Endodermal cell (in vitro differentiated cells): ENCODE measurements around the gene DHX16. TPM values are rescaled to one million over a fixed set of nuclear protein-coding genes. Genes with fewer than 3 reads are reported as not detected.
A peak's percentile ranks its signal among the peaks of the same experiment; 100 is the strongest.
"Not testable (repeated sequence)": the region's sequence is repeated elsewhere in the genome, so short reads cannot be mapped to it uniquely, and the experiment has no call there.

Source experiments
- DNase-seq: peaks from one replicate; pipeline ENCODE4 v3.0.0-alpha.2; 2017
- H3K27ac ChIP-seq: 2 replicates; pipeline ENCODE4 v1.5.1; 2013; ENCODE audit warnings: mild to moderate bottlenecking, low read depth, low read length, moderate library complexity
- H3K27me3 ChIP-seq: 2 replicates; pipeline ENCODE4 v1.6.1; 2013; ENCODE audit warnings: mild to moderate bottlenecking, low read length, moderate library complexity; ENCODE audit not compliant: insufficient read depth, control insufficient read depth, poor library complexity, severe bottlenecking
- H3K36me3 ChIP-seq: 2 replicates; pipeline ENCODE4 v1.7.0; 2013; ENCODE audit warnings: mild to moderate bottlenecking, low read length, moderate library complexity; ENCODE audit not compliant: control insufficient read depth, insufficient read depth
- H3K4me1 ChIP-seq: one replicate; pipeline ENCODE4 v1.7.0; 2013; ENCODE audit warnings: low read length; ENCODE audit not compliant: control insufficient read depth, insufficient read depth
- H3K4me3 ChIP-seq: 2 replicates; pipeline ENCODE4 v1.5.1; 2013; ENCODE audit warnings: mild to moderate bottlenecking, low read length, moderate library complexity
- H3K9ac ChIP-seq: 2 replicates; pipeline ENCODE4 v1.6.1; 2013; ENCODE audit warnings: mild to moderate bottlenecking, low read length, moderate library complexity; ENCODE audit not compliant: poor library complexity, severe bottlenecking; ENCODE audit errors: extremely low read depth
- H3K9me3 ChIP-seq: 2 replicates; pipeline ENCODE4 v1.6.1; 2013; ENCODE audit warnings: mild to moderate bottlenecking, low read length, moderate library complexity; ENCODE audit not compliant: control insufficient read depth
- H3K27ac Mint-ChIP-seq: 2 replicates; pipeline ENCODE4 v1.8.0; 2020; ENCODE audit warnings: mixed read lengths
- H3K27me3 Mint-ChIP-seq: 2 replicates; pipeline ENCODE4 v1.8.0; 2021; ENCODE audit warnings: mild to moderate bottlenecking, mixed read lengths; ENCODE audit not compliant: insufficient read depth
- H3K36me3 Mint-ChIP-seq: 2 replicates; pipeline ENCODE4 v1.8.0; 2020; ENCODE audit warnings: low read depth, mixed read lengths
- H3K4me1 Mint-ChIP-seq: 2 replicates; pipeline ENCODE4 v1.8.0; 2020; ENCODE audit warnings: mixed read lengths
- H3K4me3 Mint-ChIP-seq: 2 replicates; pipeline ENCODE4 v1.8.0; 2020; ENCODE audit warnings: mild to moderate bottlenecking, moderate library complexity, mixed read lengths
- H3K9me3 Mint-ChIP-seq: 2 replicates; pipeline ENCODE4 v1.8.0; 2020; ENCODE audit warnings: mild to moderate bottlenecking, mixed read lengths
- WGBS, 2 experiments: methylation state at CpG; one replicate each; pipeline versions ENCODE4 v1.1.5 to v1.1.7; 2013; ENCODE audit warnings: missing lambda C conversion rate in 2 of 2, mixed read lengths in 1 of 2; ENCODE audit not compliant: insufficient coverage in 1 of 2, insufficient read length in 1 of 2; 5-methylcytosine and 5-hydroxymethylcytosine counted together
- long read RNA-seq, 4 experiments: library from polyadenylated mRNA in 2 of 4; library from RNA in 1 of 4; library from capped mRNA in 1 of 4; stranded (forward) in 3 of 4; unstranded in 1 of 4; transcript quantifications; one replicate each; pipeline ENCODE4 v2.0.0, GENCODE V29; 2020 to 2021; ENCODE audit warnings: inconsistent platforms in 1 of 4
- polyA plus RNA-seq, 2 experiments: library from polyadenylated mRNA; stranded (reverse); fragments of 50-300 nt; gene quantifications; one replicate each; pipeline ENCODE4 v1.2.3, GENCODE V29; 2013
- total RNA-seq, 2 donors: library from RNA; stranded (reverse); fragmentation: NEBNext Ultra II Directional in 1 of 2; extraction: Animal tissue kit (Norgen Biotek cat#: 25700) in 1 of 2; gene quantifications; 2 replicates in 1 of 2; 3 replicates in 1 of 2; pipeline ENCODE4 v1.2.1, GENCODE V29; 2021
- TF ChIP-seq, protein P1 (sequence below): fragments of 200-600 bp; sonication (generic); conservative IDR thresholded peaks from 2 replicates; pipeline ENCODE4 v1.5.0; 2021; ENCODE audit warnings: antibody characterized with exemption, mild to moderate bottlenecking

Gene DHX16
- 10 to 100 TPM; 33.5 to 33.9 TPM for total RNA-seq
- polyA plus RNA-seq (2013, experiment 1 of 2): 31.1 TPM
- 33.3 TPM for polyA plus RNA-seq (2013, experiment 2 of 2)
- long read RNA-seq, experiment 1, partial matches to known transcripts: 12 of 18 reads
- long read RNA-seq, experiment 1, other reads (novel, unspliced or antisense): 4 of 18 reads
- long read RNA-seq, experiment 2, transcript DHX16-202 (20 exons, 3,445 nt): major isoform, 82 of 113 reads
- long read RNA-seq, experiment 2, partial matches to known transcripts: 14 of 113 reads
- long read RNA-seq, experiment 2, other reads (novel, unspliced or antisense): 17 of 113 reads
- long read RNA-seq, experiment 3, transcript DHX16-202 (20 exons, 3,445 nt): major isoform, 220 of 261 reads
- long read RNA-seq, experiment 3, partial matches to known transcripts: 9 of 261 reads
- long read RNA-seq, experiment 3, other reads (novel, unspliced or antisense): 32 of 261 reads
- long read RNA-seq, experiment 4, partial matches to known transcripts: 2 of 4 reads
- long read RNA-seq, experiment 4, other reads (novel, unspliced or antisense): 0 of 4 reads

DNA sequence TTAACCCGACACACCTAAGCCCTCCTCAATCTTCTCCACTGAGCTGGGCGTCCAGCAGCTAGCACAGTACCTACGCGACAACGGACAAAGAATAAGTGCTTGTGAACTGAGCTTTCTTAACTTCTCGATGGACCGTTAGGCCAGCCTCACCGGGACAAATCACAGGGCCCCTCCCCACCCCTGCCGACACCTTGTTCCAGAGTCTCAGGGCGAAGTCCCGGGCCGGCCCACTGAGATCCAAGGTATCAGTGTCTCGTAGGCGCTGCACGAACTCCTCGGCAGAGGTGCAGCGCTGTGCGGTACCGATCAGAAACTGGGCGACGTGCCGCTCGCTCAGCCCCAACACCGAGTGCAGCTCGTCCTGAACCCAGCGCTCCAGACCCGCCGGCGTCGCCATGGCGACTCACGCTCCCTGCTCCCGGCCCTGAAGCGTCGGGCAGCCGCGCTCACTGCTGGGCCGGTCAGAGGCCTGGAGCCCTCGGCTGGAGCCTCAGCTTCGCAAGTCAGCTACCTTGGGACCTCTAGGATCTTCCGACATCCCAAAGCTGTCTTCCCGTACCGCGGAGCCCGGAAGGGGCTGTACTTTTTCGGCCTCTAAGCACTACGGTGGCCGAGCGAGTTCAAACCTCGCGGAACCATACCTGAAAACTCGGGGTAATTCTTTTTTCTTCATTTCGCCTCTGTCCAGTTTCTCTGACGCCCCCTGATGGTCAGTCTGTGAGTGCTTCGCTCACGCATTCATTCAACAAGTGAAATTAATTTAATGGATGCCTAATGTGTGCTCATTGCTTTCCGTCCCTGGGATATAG, at the start of gene DHX16:
DHX16 (minus strand) TSS at position 562 of the 809 bp plus-strand sequence; CDS start at position 397, 165 bp downstream.
- H3K27me3 ChIP-seq: no peaks in the 10 kb centered on the region
- H3K4me3 Mint-ChIP-seq: peak within 1 kb of the TSS; percentile 90
- peaks cover 40% of the 10 kb centered on the region for H3K36me3 ChIP-seq
- H3K27me3 Mint-ChIP-seq: no peaks in the 10 kb centered on the region
- H3K4me3 ChIP-seq: peak within 1 kb of the TSS; percentile 99
- 0% methylated on average over 39 to 57 of the region's 57 CpGs for WGBS, 2 experiments
- H3K4me1 Mint-ChIP-seq: peaks cover 12% of the 10 kb centered on the region
- peak; percentile 98 for DNase-seq
- no peaks in the 10 kb centered on the region for H3K4me1 ChIP-seq
- no peaks in the 10 kb centered on the region for H3K9me3 Mint-ChIP-seq
- TF ChIP-seq, protein P1, sequence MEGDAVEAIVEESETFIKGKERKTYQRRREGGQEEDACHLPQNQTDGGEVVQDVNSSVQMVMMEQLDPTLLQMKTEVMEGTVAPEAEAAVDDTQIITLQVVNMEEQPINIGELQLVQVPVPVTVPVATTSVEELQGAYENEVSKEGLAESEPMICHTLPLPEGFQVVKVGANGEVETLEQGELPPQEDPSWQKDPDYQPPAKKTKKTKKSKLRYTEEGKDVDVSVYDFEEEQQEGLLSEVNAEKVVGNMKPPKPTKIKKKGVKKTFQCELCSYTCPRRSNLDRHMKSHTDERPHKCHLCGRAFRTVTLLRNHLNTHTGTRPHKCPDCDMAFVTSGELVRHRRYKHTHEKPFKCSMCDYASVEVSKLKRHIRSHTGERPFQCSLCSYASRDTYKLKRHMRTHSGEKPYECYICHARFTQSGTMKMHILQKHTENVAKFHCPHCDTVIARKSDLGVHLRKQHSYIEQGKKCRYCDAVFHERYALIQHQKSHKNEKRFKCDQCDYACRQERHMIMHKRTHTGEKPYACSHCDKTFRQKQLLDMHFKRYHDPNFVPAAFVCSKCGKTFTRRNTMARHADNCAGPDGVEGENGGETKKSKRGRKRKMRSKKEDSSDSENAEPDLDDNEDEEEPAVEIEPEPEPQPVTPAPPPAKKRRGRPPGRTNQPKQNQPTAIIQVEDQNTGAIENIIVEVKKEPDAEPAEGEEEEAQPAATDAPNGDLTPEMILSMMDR: peak; percentile 91
- peak within 1 kb of the TSS; percentile 77 for H3K9ac ChIP-seq
- peak within 1 kb of the TSS; percentile 65 for H3K27ac Mint-ChIP-seq
- no peaks in the 10 kb centered on the region for H3K9me3 ChIP-seq
- no peak within 1 kb of the TSS for H3K27ac ChIP-seq
- peaks cover 37% of the 10 kb centered on the region for H3K36me3 Mint-ChIP-seq

DNA sequence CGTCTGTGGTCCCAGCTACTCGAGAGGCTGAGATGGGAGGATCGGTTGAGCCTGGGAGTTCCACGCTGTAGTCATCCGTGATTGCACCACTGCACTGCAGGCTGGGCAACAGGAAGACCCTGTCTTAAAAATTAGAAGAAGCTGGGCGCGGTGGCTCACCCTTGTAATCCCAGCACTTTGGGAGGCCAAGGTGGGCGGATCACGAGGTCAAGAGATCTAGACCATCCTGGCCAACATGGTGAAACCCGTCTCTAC, 49.1 kb upstream of the DHX16 start:
- peaks cover 55% of the 10 kb centered on the region for H3K36me3 Mint-ChIP-seq
- H3K9me3 Mint-ChIP-seq, H3K27me3 ChIP-seq, H3K27me3 Mint-ChIP-seq, H3K4me1 ChIP-seq, H3K9me3 ChIP-seq, DNase-seq: not testable (repeated sequence)
- peak overlapping the region; percentile 99 for H3K4me3 ChIP-seq
- peak overlapping the region; percentile 94 for H3K27ac Mint-ChIP-seq
- H3K4me1 Mint-ChIP-seq: peaks cover 31% of the 10 kb centered on the region
- 2 to 7% methylated on average over 8 to 10 of the region's 10 CpGs for WGBS, 2 experiments
- H3K9ac ChIP-seq: peak overlapping the region; percentile 100
- peak overlapping the region; percentile 92 for H3K27ac ChIP-seq
- H3K4me3 Mint-ChIP-seq: peak overlapping the region; percentile 99
- H3K36me3 ChIP-seq: peaks cover 50% of the 10 kb centered on the region

DNA sequence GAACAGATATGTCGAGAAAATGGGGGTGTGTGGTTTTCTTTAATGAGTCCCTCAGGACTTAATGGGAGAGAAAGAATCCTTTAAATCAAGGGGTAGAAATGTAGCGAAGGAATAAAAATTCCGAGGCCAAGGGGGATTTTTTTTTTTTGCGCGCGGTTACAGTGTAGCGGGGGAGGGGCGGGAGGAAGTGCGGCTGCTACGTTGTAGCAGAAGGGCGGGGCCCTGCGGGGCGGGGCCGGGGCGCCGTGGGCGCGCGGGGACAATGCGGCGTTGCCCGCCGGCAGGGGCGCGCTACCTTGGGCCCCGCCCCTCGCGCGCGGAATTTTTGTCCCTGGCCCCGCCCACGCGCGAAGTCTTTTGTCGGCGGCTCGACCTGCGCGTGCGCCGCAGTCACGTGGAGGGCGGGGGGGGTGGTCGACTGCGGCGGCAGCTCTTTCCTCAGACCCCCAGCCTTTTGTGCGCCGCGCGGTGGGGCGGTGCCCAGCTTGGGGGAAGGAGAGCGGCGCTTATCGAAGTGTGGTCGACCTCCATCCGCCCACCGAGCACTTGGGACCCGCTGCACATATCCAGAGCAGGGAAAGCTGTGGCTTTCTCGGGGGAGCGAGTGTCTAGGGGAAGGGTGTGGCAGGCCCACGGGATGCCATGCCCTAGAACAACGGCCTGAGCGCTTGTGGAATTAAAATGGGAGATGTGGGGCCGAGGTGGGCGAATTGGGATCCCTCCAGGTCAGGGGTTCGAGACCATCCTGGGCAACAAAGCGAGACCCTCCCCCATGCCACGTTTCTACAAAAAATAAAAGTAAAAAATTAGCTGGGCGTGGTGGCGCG, 48.6 kb upstream of the DHX16 start:
- no peaks in the 10 kb centered on the region for H3K9me3 ChIP-seq
- peaks cover 52% of the 10 kb centered on the region for H3K36me3 Mint-ChIP-seq
- no peaks in the 10 kb centered on the region for H3K27me3 Mint-ChIP-seq
- peak; percentile 92 for DNase-seq
- peak overlapping the region; percentile 99 for H3K4me3 Mint-ChIP-seq
- peak overlapping the region; percentile 99 for H3K27ac Mint-ChIP-seq
- H3K27ac ChIP-seq: peak overlapping the region; percentile 99
- no peaks in the 10 kb centered on the region for H3K27me3 ChIP-seq
- TF ChIP-seq, protein P1: peak; percentile 73
- WGBS, 2 experiments: 0 to 1% methylated on average over 14 to 71 of the region's 71 CpGs
- H3K36me3 ChIP-seq: peaks cover 50% of the 10 kb centered on the region
- H3K4me3 ChIP-seq: peak overlapping the region; percentile 99
- H3K9ac ChIP-seq: peak overlapping the region; percentile 100
- no peaks in the 10 kb centered on the region for H3K9me3 Mint-ChIP-seq
- H3K4me1 Mint-ChIP-seq: peaks cover 34% of the 10 kb centered on the region
- H3K4me1 ChIP-seq: no peaks in the 10 kb centered on the region
